GM18505 (cell line): Measurements from ENCODE around the gene DOK3.

Source experiments
- ATAC-seq: cut with Tn5 transposase; IDR thresholded peaks from one replicate; pipeline ENCODE4 v1.9.1; 2021; ENCODE audit not compliant: unreplicated experiment
- POLR2A ChIP-seq: IDR thresholded peaks from 4 replicates; pipeline ENCODE4 v1.6.1; 2011; ENCODE audit warnings: borderline replicate concordance; ENCODE audit not compliant: insufficient read depth, insufficient read length; ENCODE audit errors: extremely low read depth

Gene DOK3

GRCh38 chr5:177528631-177529030, 19.0 kb upstream of the DOK3 start:
- ATAC-seq: no peak
- TF ChIP-seq POLR2A: no peak

DNA sequence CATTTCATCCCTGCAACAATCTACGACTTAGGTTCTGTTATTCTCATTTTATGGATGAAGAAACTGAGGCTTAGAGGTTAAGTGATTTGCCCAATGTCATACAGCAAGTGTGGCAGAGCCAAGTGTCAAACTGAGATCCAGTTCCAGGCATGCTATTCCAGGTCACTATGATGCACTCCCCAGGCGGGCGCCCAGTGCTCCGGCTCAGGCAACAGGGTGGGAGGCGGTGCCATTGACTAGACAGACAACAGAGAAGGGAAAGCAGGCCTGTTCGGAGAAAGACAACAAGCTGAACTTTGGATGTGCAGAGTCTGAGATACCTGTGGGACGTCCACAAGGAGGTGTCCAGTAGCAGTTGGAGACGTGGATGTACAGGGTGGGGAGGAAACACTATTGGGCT, 18.0 kb upstream of the DOK3 start:
- ATAC-seq: no peak
- no peak for TF ChIP-seq POLR2A

- no peak for ATAC-seq
- no peak for TF ChIP-seq POLR2A
Measured at GRCh38 chr5:177526791-177527190, 17.2 kb upstream of the DOK3 start.

DNA sequence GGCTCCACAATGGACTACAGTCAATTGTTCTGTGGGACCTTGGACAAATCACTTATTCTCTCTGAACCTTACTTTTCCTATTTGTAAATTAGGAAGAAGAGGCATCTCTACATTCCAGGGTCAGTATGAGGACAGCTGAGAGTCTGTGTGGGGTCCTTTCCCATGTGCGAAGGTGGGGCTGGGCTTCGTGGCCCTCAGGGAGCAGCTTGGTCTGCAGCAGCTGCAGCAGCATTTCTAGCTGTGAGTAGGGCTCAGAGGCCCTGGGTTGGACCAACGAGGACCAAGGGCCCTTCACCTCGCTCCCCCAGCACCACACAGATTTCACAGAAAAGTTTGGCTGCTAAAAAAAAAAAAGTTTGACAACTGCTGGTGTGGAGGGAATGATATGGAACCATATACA, 16.6 kb upstream of the DOK3 start:
- ATAC-seq: no peak
- no peak for TF ChIP-seq POLR2A

DNA sequence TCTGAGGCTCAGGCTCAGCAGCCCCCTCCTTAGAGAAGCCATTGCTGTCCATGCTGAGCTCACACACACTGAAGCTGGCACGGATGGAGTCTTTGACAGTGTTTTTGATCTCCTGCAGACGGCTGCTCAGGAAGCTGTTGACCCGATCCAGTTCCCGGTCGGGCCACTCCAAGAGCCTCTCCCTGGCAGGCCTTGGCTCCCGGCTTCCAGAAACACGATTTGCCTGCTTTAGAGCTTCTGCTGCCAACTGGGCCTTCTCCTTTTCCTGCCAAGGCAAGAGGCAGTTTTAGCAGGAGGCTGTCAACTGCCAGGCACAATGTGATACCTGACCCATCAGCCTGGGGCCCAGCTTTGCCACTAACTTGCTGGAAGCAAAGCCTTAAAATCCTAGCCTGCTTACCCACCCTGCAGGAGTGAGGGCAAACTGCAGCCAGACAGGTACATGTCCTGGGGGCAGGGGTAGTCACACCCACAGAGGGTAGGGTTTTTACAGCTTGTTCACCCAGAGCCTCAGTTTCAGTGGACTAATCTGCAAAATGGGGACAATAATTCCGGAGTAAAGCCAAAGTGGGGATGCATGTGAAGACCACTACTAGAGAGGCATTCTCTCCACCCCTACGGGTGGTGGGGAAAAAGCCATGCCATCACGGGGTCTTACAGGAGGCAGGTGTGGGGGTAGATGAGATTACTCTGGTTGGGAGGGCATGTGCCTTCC, 15.5 kb upstream of the DOK3 start:
- ATAC-seq: no peak

DNA sequence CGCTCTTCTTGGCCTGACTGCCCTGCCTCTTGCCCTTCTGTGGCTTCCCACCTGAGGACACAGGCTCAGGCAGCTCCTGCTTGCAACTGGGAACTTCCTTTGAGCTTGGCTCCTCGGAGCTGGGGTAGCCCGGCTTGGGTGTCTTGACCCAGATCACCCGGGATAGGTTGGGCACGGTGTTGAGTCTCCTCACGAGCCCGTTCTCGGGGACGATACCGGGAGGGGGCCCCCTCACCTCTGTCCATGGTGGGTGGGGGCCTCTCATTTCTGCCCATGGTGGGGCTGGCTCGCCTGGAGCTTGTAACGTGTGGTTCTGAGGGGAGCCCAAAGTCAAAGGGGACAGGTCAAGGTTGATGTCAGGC, 14.9 kb upstream of the DOK3 start:
- ATAC-seq: no peak

More for the DNA sequence above, 15.5 kb upstream of the DOK3 start:
- TF ChIP-seq POLR2A: no peak

GRCh38 chr5:177523711-177524538, 14.3 kb upstream of the DOK3 start:
- no peak for ATAC-seq
- TF ChIP-seq POLR2A: no peak

More for the DNA sequence above, 14.9 kb upstream of the DOK3 start:
- TF ChIP-seq POLR2A: no peak

DNA sequence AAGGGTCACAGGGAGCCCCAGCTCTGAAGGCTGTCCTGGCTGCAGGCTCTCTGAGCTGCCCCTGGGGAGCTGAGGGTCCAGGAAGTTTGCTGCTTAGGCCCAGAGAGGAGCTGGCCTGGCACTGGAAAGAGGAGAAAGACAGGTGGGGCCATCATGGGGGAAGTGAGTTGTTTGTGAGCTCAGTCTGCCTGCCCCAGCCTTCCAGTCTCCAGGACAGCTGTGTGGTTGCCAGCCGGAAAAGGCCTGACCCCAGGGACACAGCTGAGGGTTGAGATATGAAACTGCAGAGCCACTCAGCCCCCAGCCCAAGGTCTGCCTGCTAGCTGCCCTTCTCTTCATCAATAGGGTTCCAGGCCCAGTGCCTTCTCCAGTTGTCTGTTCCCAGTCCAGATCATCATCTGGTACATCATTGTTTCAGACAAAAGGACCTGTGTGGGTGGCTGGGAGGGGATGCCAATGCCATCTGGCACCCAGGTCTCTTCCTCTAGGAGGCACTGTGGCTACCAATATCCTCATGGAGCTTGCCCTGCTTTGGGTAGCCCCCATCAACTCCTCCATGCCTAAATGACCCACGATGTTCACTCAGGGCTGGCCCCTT, 11.4 kb upstream of the DOK3 start:
- TF ChIP-seq POLR2A: no peak
- ATAC-seq: no peak

GRCh38 chr5:177520271-177520670, 10.6 kb upstream of the DOK3 start:
- no peak for ATAC-seq
- TF ChIP-seq POLR2A: no peak

- TF ChIP-seq POLR2A: no peak
- ATAC-seq: no peak
Measured at GRCh38 chr5:177519463-177520235, 10.0 kb upstream of the DOK3 start.

DNA sequence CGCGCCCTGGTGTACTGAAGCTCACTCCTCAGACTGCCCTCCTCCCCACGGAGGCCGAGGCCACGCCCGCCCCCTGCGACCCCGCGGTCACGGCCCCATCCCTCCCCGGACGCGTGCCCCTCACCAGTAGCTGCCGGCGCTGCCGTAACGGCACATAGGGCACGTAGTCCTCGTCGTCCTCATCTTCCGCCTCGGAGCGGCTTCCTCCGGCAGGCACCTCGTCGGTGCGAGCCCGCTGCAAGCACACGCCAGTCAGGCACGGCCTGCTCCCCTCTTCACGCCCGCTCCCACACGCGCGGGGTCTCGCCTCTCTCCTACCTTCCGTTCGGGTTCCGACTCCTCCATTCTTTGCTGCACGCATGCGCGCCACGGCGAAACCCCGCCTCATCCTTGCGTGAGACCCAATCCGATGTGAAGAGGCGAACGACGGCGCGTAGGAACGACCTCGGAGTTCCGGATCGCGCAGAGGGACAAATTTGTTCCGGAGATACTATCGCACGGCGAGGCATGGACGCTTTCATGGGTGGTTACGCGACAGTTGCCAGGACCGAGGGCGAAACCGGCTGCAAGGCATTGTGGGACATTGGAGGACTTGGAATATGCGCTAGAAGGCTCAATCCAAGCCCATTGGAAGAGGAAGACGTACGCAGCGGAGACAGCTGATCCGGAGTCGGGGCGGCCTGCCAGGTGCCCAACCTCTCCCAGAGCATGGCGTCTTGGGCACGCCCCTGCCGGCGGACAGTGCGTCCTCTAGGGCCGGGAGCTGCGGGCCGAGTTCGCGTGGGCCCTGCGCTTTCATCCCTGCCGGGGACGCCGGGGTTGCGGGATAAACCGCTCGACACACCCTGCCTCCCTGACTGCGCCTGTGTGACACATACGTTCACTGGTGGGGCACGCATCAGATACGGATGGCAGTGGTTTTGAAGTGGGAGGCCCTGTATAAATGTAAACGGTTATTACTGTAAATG, 7.3 kb upstream of the DOK3 start, which contains the start of gene DDX41:
TSS of gene DDX41 (minus strand) at position 361 of the 968 bp plus-strand sequence. CDS start at position 345, 16 bp downstream.
- peak; percentile 83 for TF ChIP-seq POLR2A
- peak; percentile 79 for ATAC-seq

DNA sequence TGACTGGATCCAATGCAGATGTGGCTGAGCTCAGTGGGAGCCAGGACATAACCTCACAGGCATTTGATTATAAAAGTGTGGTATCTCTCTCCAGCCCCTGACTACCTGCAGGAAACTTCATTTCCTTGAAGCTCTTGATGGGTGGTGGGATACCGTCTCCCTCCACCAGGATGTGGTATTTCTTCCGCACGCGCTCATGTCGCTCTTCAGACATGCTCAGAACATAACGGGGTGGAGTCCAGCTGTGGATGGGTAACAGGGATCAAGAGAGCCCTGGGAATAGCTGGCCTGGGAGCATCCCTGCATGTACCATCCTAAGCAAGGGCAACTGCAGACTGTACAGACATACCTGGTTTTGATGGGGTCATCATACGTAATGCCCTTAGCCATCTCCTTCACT, 6.0 kb upstream of the DOK3 start:
- TF ChIP-seq POLR2A: no peak
- no peak for ATAC-seq
